GM12873 (cell line): Measurements from ENCODE around the gene HLA-E.

Experiments used
- CTCF ChIP-seq: IDR thresholded peaks from 2 replicates; pipeline ENCODE4 v1.5.1; 2012; ENCODE audit warnings: low read depth, mild to moderate bottlenecking, moderate library complexity, low read length, control low read depth; ENCODE audit not compliant: insufficient read depth; ENCODE audit errors: missing control alignments

The HLA-E gene

GRCh38 chr6:30483677-30484279 is 5.5 kb upstream of the HLA-E start:
- peak; percentile 62 for TF ChIP-seq CTCF

DNA sequence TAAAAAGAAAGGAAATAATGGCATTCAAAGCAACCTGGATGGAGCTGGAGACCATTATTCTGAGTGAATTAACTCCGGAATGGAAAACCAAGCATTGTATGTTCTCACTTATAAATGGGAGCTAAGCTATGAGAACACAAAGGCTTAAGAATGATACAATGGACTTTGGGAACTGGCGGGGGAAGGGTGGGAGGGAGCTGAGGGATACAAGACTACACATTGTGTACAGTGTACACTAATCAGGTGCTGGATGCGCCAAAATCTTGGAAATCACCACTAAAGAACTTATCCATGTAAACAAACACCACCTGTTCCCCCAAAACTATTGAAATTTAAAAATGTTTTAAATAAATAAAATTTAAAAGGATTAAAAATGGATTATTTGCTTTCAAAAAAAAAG is 4.1 kb upstream of the HLA-E start:
- TF ChIP-seq CTCF, result no peak

DNA sequence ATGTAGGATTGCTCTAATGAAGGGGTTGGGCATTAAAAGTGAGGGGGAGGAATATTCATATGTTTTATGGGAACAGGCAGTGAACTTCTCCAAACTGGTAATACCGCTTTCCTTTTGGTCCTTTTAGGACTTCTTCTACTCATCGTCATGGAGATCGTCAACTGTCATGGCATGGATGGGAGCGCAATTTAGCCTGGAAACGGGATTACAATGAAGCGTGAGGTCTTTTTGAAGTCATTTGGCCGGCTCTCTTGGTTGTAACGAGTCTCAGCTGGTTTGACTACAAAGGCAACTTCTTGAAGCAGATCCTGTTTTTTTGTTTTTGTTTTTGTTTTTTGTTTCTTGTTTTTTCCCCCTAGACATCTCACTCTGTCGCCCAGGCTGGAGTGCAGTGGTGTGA is 1.4 kb upstream of the HLA-E start:
- no peak for TF ChIP-seq CTCF

DNA sequence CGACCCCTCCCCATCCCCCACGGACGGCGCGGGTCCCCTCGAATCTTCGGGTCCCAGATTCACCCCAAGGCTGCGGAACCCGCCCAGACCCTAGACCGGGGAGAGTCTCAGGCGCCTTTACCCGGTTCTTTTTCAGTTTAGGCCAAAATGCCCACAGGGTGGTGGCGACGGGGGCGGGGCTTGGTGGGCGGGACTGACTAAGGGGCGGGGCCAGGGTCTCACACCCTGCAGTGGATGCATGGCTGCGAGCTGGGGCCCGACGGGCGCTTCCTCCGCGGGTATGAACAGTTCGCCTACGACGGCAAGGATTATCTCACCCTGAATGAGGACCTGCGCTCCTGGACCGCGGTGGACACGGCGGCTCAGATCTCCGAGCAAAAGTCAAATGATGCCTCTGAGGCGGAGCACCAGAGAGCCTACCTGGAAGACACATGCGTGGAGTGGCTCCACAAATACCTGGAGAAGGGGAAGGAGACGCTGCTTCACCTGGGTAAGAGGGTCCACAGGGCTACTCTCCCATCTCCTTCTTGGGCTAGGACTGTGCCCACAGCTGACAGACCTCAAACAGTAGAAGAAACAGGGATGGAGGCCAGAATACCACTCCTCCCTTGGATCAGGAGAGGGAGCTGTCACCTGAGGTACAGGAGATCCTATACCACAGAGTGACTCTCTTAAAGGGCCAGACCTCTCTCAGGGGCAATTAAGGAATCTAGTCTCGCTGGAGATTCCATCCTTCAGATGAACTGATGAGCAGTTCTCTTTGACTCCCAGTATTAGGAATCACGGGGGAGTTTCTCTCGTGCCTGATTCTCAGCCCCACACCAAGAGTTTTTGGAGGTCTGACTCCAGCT is 942 bp downstream of the HLA-E start:
- no peak for TF ChIP-seq CTCF

- TF ChIP-seq CTCF, result no peak
Observed at GRCh38 chr6:30491991-30492952, 3.0 kb downstream of the HLA-E start.

- TF ChIP-seq CTCF, result peak; percentile 61
Observed at GRCh38 chr6:30493643-30494250, 4.4 kb downstream of the HLA-E start.

DNA sequence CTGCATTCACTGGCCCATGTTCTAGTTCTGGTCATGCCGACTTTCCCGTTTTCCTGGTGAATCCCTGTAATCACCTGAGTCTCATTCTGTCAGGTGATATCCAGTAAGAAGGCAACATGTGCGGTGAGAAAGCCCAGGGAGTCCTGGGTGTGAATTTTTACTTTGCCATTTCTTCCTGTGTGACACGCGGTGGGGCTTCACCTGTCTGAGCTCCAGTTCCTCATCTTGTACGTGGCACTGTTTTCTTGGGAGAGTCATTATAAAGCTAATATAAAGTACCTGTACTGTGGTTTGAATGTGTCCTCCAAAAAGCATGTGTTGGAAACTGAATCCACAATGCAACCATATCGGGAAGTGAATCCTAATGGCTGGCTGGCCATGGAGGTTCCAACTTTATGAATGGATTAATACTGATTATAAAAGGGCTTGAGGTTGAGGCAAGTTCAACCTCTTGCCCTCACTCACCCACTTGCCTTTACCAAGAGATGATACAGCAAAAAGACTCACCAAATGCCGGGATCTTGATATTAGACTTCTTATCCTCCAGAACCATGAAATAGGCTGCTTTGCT is 5.1 kb downstream of the HLA-E start:
- TF ChIP-seq CTCF, result no peak
